Naive thymus-derived CD4-positive, alpha-beta T cell (primary cell): Measurements from ENCODE around the gene IQCN. TPM values are rescaled to one million over a fixed set of nuclear protein-coding genes. Genes with fewer than 3 reads are reported as not detected.

Source experiments
- ATAC-seq: fragments of 150-1000 bp; cut with Tn5 transposase; 2 replicates; pipeline ENCODE4 v1.10.0; 2021; ENCODE audit warnings: mild to moderate bottlenecking, moderate library complexity
- CTCF ChIA-PET: fragments of 350-600 bp; sonication (Branson Sonifier 250); formaldehyde crosslinking; loops from one replicate; lab custom pipeline; 2021; ENCODE audit warnings: antibody characterized with exemption; lab: Charles Lee
- POLR2A ChIA-PET: fragments of 350-600 bp; sonication (Branson Sonifier 250); formaldehyde crosslinking; loops from one replicate; lab custom pipeline; 2021; ENCODE audit warnings: antibody characterized with exemption, inconsistent platforms; lab: Charles Lee
- DNase-seq, 9 donors: peaks; one replicate each; pipeline versions ENCODE4 v3.0.0 to v3.0.0-alpha.2; 2020 to 2022; ENCODE audit warnings: mixed read lengths in 1 of 9
- H3K27ac ChIP-seq: one replicate; pipeline ENCODE4 v1.7.0; 2013; ENCODE audit warnings: mild to moderate bottlenecking, low read depth, low read length, moderate library complexity
- H3K27me3 ChIP-seq, 2 donors: one replicate each; pipeline ENCODE4 v1.7.0; 2013; ENCODE audit warnings: low read length in 2 of 2, mild to moderate bottlenecking in 2 of 2, moderate library complexity in 2 of 2; ENCODE audit not compliant: control insufficient read depth in 2 of 2, insufficient read depth in 2 of 2
- H3K36me3 ChIP-seq, 3 experiments: 1 replicate in 2 of 3; 2 replicates in 1 of 3; pipeline ENCODE4 v1.7.0; 2013; ENCODE audit warnings: low read length in 3 of 3, mild to moderate bottlenecking in 3 of 3, moderate library complexity in 1 of 3; ENCODE audit not compliant: insufficient read depth in 3 of 3, control insufficient read depth in 2 of 3
- H3K4me1 ChIP-seq, 2 donors: one replicate each; pipeline ENCODE4 v1.7.0; 2013; ENCODE audit warnings: low read length in 2 of 2, mild to moderate bottlenecking in 2 of 2, moderate library complexity in 1 of 2; ENCODE audit not compliant: control insufficient read depth in 2 of 2, insufficient read depth in 2 of 2
- H3K4me3 ChIP-seq: 2 replicates; pipeline ENCODE4 v1.7.0; 2013; ENCODE audit warnings: mild to moderate bottlenecking, low read length
- H3K9me3 ChIP-seq, 3 experiments: 1 replicate in 2 of 3; 2 replicates in 1 of 3; pipeline ENCODE4 v1.7.0; 2013; ENCODE audit warnings: low read length in 3 of 3; ENCODE audit not compliant: control insufficient read depth in 2 of 3
- H3K27ac Mint-ChIP-seq, 9 donors: one replicate each; pipeline ENCODE4 v1.8.0; 2020 to 2022; ENCODE audit warnings: mixed read lengths in 9 of 9, mild to moderate bottlenecking in 8 of 9, moderate library complexity in 5 of 9, inconsistent platforms in 2 of 9
- H3K27me3 Mint-ChIP-seq, 5 donors: one replicate each; pipeline ENCODE4 v1.8.0; 2021 to 2022; ENCODE audit warnings: mixed read lengths in 5 of 5, mild to moderate bottlenecking in 1 of 5
- H3K36me3 Mint-ChIP-seq, 5 donors: one replicate each; pipeline ENCODE4 v1.8.0; 2020 to 2022; ENCODE audit warnings: mixed read lengths in 5 of 5, mild to moderate bottlenecking in 3 of 5, inconsistent platforms in 1 of 5
- H3K4me1 Mint-ChIP-seq, 7 donors: one replicate each; pipeline ENCODE4 v1.8.0; 2020 to 2022; ENCODE audit warnings: mixed read lengths in 7 of 7, mild to moderate bottlenecking in 3 of 7, inconsistent platforms in 1 of 7
- H3K4me3 Mint-ChIP-seq, 10 donors: one replicate each; pipeline ENCODE4 v1.8.0; 2020 to 2022; ENCODE audit warnings: mild to moderate bottlenecking in 10 of 10, mixed read lengths in 10 of 10, moderate library complexity in 6 of 10, inconsistent platforms in 2 of 10
- H3K9me3 Mint-ChIP-seq, 11 donors: one replicate each; pipeline ENCODE4 v1.8.0; 2020 to 2022; ENCODE audit warnings: mixed read lengths in 11 of 11, mild to moderate bottlenecking in 4 of 11, inconsistent platforms in 1 of 11, moderate library complexity in 1 of 11
- intact Hi-C, 2 donors: fragments of 100-400 bp; cut with micrococcal nuclease; formaldehyde crosslinking; loops; one replicate each; pipeline ENCODE4 v1.15.1; 2023
- polyA plus RNA-seq, 2 donors: library from polyadenylated mRNA; unstranded; fragments of 300-500 nt; fragmentation: Illumina TruSeq; gene quantifications; one replicate each; pipeline ENCODE4 v1.2.3, GENCODE V29; 2021
- total RNA-seq, 6 experiments: library from RNA in 5 of 6; stranded (reverse) in 5 of 6; gene quantifications; 1 replicate in 5 of 6; 2 replicates in 1 of 6; pipeline ENCODE4 v1.2.3 and lab custom pipeline; 2021 to 2026

Gene IQCN
- total and polyA plus RNA-seq, 7 experiments from 2014 or later = 0.19 to 28.3 (median 6.5) TPM

GRCh38 chr19:18319591-18320135, 45.4 kb upstream of the IQCN start:
- Histone ChIP-seq H3K4me3 (no peak overlapping the region), H3K4me1 (peaks cover 51 to 63% of the 10 kb centered on the region in 2 donors), H3K36me3 (peaks cover 0 to under 1% (median 0%) of the 10 kb centered on the region in 3 experiments), H3K27ac (peak overlapping the region; percentile 94), H3K27me3 (no peaks in the 10 kb centered on the region), H3K9me3 (no peaks in the 10 kb centered on the region)
- ChIA-PET POLR2A (interaction anchor here (0.6 to 19.6 kb wide), 12 partner anchors 9 to 170 kb away, joined by 3 to 757 read pairs (median 7); partner anchors contain the start of genes IQCN, JUND and RAB3A), CTCF (interaction anchor here (1.1 to 3.7 kb wide), 4 partner anchors 15 to 41 kb away, joined by 3 to 81 read pairs (median 17); partner anchors contain the start of gene JUND)
- intact Hi-C loops = loop anchor here in 1 of 2 donors (5.0 kb wide), 2 partner anchors 98 to 312 kb away; partner anchors contain the start of genes ARRDC2 and SSBP4
- ATAC-seq (no peak), DNase-seq (no peak)
- H3K36me3 Mint-ChIP-seq = peaks cover 0 to 28% (median 0%) of the 10 kb centered on the region in 5 donors
- H3K4me1 Mint-ChIP-seq = peaks cover 47 to 71% (median 64%) of the 10 kb centered on the region in 7 donors
- peak overlapping the region; percentile 72 to 95 (median 89) for H3K27ac Mint-ChIP-seq
- H3K9me3 Mint-ChIP-seq = no peaks in the 10 kb centered on the region
- H3K4me3 Mint-ChIP-seq = peak overlapping the region; percentile 38 to 80 (median 73)
- no peaks in the 10 kb centered on the region for H3K27me3 Mint-ChIP-seq

- ChIA-PET CTCF (interaction anchor here (0.6 to 3.7 kb wide), 6 partner anchors 10 to 111 kb away, joined by 3 to 29 read pairs (median 5); partner anchors contain the start of gene JUND), POLR2A (interaction anchor here (0.7 to 19.6 kb wide), 11 partner anchors 8 to 114 kb away, joined by 3 to 757 read pairs (median 6); partner anchors contain the start of genes IQCN, JUND and RAB3A)
- Mint-ChIP-seq H3K4me3 (peak overlapping the region; percentile 64 to 81 (median 74)), H3K27ac (peak overlapping the region; percentile 73 to 95 (median 92)), H3K4me1 (peaks cover 40 to 66% (median 58%) of the 10 kb centered on the region in 7 donors), H3K9me3 (no peaks in the 10 kb centered on the region), H3K27me3 (no peaks in the 10 kb centered on the region), H3K36me3 (peaks cover 0 to 28% (median 0%) of the 10 kb centered on the region in 5 donors)
- DNase-seq (peak in 8 of 9 donors; percentile 37 to 54 (median 43)), ATAC-seq (peak; percentile 42)
- intact Hi-C loops = loop anchor here (1.0 kb wide), 2 partner anchors 14 to 27 kb away; no protein-coding TSS in a partner anchor
- Histone ChIP-seq H3K27ac (peak overlapping the region; percentile 78), H3K4me3 (peak overlapping the region; percentile 56), H3K27me3 (no peaks in the 10 kb centered on the region), H3K9me3 (no peaks in the 10 kb centered on the region), H3K36me3 (peaks cover 0 to 11% (median 0%) of the 10 kb centered on the region in 3 experiments), H3K4me1 (peaks cover 43 to 53% of the 10 kb centered on the region in 2 donors)
Measured at GRCh38 chr19:18317961-18318800, 43.9 kb upstream of the IQCN start.

- H3K27ac ChIP-seq = no peak overlapping the region
- H3K27me3 Mint-ChIP-seq = no peaks in the 10 kb centered on the region
- no peak overlapping the region for H3K4me3 Mint-ChIP-seq
- ChIA-PET POLR2A (interaction anchor here (0.6 to 7.4 kb wide), 5 partner anchors 9 to 33 kb away, joined by 5 to 103 read pairs (median 14); partner anchors contain the start of genes JUND and LSM4), CTCF (no interaction called here)
- H3K36me3 ChIP-seq = peaks cover 0 to 52% (median 5%) of the 10 kb centered on the region in 3 experiments
- peak overlapping the region in 3 of 9 donors; percentile 5 to 28 (median 21) for H3K27ac Mint-ChIP-seq
- ATAC-seq (no peak), DNase-seq (no peak)
- no peaks in the 10 kb centered on the region for H3K27me3 ChIP-seq
- intact Hi-C loops = no loop called here
- peaks cover 0 to 11% (median 0%) of the 10 kb centered on the region in 5 donors for H3K36me3 Mint-ChIP-seq
- H3K4me1 Mint-ChIP-seq = peaks cover 11 to 40% (median 23%) of the 10 kb centered on the region in 7 donors
- H3K4me1 ChIP-seq = peaks cover 9 to 13% of the 10 kb centered on the region in 2 donors
- no peaks in the 10 kb centered on the region for H3K9me3 ChIP-seq
- H3K9me3 Mint-ChIP-seq = no peaks in the 10 kb centered on the region
- H3K4me3 ChIP-seq = no peak overlapping the region
Measured at GRCh38 chr19:18313398-18313797, 39.1 kb upstream of the IQCN start.

- ChIA-PET POLR2A (interaction anchor here (0.6 to 7.4 kb wide), 5 partner anchors 9 to 280 kb away, joined by 6 to 103 read pairs (median 14); partner anchors contain the start of genes JUND and LSM4), CTCF (interaction anchor here (1.4 kb wide), 1 partner anchor 33 kb away, joined by 5 read pairs; no protein-coding TSS in a partner anchor)
- Histone ChIP-seq H3K4me3 (no peak overlapping the region), H3K36me3 (peaks cover 0 to 52% (median 5%) of the 10 kb centered on the region in 3 experiments), H3K27ac (no peak overlapping the region), H3K27me3 (no peaks in the 10 kb centered on the region), H3K4me1 (peaks cover 0 to 15% of the 10 kb centered on the region in 2 donors), H3K9me3 (no peaks in the 10 kb centered on the region)
- peaks cover 0 to 11% (median under 1%) of the 10 kb centered on the region in 5 donors for H3K36me3 Mint-ChIP-seq
- H3K27me3 Mint-ChIP-seq = no peaks in the 10 kb centered on the region
- ATAC-seq (no peak), DNase-seq (no peak)
- H3K27ac Mint-ChIP-seq = peak overlapping the region in 1 of 9 donors; percentile 19
- intact Hi-C loops = no loop called here
- no peak overlapping the region for H3K4me3 Mint-ChIP-seq
- H3K9me3 Mint-ChIP-seq = no peaks in the 10 kb centered on the region
- peaks cover 4 to 35% (median 20%) of the 10 kb centered on the region in 7 donors for H3K4me1 Mint-ChIP-seq
Measured at GRCh38 chr19:18312092-18312534, 37.9 kb upstream of the IQCN start.

- Mint-ChIP-seq H3K27ac (no peak overlapping the region), H3K4me3 (no peak overlapping the region), H3K4me1 (peaks cover 10 to 38% (median 24%) of the 10 kb centered on the region in 7 donors), H3K36me3 (peaks cover 0 to 11% (median 5%) of the 10 kb centered on the region in 5 donors), H3K27me3 (no peaks in the 10 kb centered on the region), H3K9me3 (no peaks in the 10 kb centered on the region)
- Histone ChIP-seq H3K4me3 (no peak overlapping the region), H3K27ac (no peak overlapping the region), H3K9me3 (no peaks in the 10 kb centered on the region), H3K27me3 (no peaks in the 10 kb centered on the region), H3K4me1 (peaks cover under 1 to 17% of the 10 kb centered on the region in 2 donors), H3K36me3 (peaks cover 0 to 52% (median 5%) of the 10 kb centered on the region in 3 experiments)
- intact Hi-C loops = no loop called here
- no peak for ATAC-seq
- ChIA-PET CTCF (interaction anchor here (1.4 kb wide), 1 partner anchor 32 kb away, joined by 5 read pairs; no protein-coding TSS in a partner anchor), POLR2A (interaction anchor here (0.6 to 4.2 kb wide), 4 partner anchors 11 to 279 kb away, joined by 4 to 40 read pairs (median 10); partner anchors contain the start of genes JUND and LSM4)
- DNase-seq = no peak
Measured at GRCh38 chr19:18311502-18312091, 37.3 kb upstream of the IQCN start.
